K562 (cell line): Measurements from ENCODE around the gene LRRC4C. TPM values are rescaled to one million over a fixed set of nuclear protein-coding genes. Genes with fewer than 3 reads are reported as not detected.

Experiments
- ATAC-seq: fragments of 200-7000 bp; cut with Tn5 transposase; 3 replicates; pipeline ENCODE4 v1.9.1; 2020; ENCODE audit warnings: moderate library complexity
- BruUV-seq: library from RNA; stranded (reverse); fragments of 400-500 nt; replicated peaks from 2 replicates; lab custom pipeline; 2021; lab: Mats Ljungman, UMichigan
- CTCF ChIA-PET: fragments of 300-600 bp; formaldehyde crosslinking; extraction: SDS; loops from one replicate; lab custom pipeline; 2021; ENCODE audit warnings: low intra/inter-chr PET ratio; lab: Yijun Ruan, JAX
- POLR2A ChIA-PET: fragments of 300-600, 350-650 bp; sonication (Branson Sonifier 250); formaldehyde crosslinking; extraction: SDS; loops from one replicate; lab custom pipeline; 2021; ENCODE audit warnings: antibody characterized with exemption, inconsistent platforms; lab: Yijun Ruan, JAX
- DNase-seq, 4 experiments: peaks; one replicate each; pipeline versions ENCODE4 v3.0.0 to v3.0.0-alpha.2; 2011 to 2018; ENCODE audit warnings: low spot score in 3 of 4, mixed read lengths in 3 of 4; ENCODE audit errors: extremely low read depth in 1 of 4
- FAIRE-seq: peaks from 2 replicates; lab custom pipeline; 2011; peaks lifted over from hg19 to GRCh38; lab: Jason Lieb, UNC
- H2AFZ ChIP-seq: 2 replicates; pipeline ENCODE4 v1.6.0; 2011; ENCODE audit warnings: low read depth, low read length, control low read depth, inconsistent platforms
- H3K27ac ChIP-seq: fragments of 200-600 bp; 3 replicates; pipeline ENCODE4 v1.8.0; 2011; ENCODE audit warnings: low read depth, mild to moderate bottlenecking, control low read depth, inconsistent platforms, low read length, moderate library complexity, mixed read lengths; ENCODE audit errors: extremely low read depth
- H3K27me3 ChIP-seq, 2 experiments: fragments of 300-600 bp in 1 of 2; 2 replicates in 1 of 2; 3 replicates in 1 of 2; pipeline versions ENCODE4 v1.6.0 to v1.8.0; 2011; ENCODE audit warnings: inconsistent platforms in 2 of 2, low read length in 2 of 2, mild to moderate bottlenecking in 1 of 2, mixed read lengths in 1 of 2, moderate library complexity in 1 of 2; ENCODE audit not compliant: control insufficient read depth in 2 of 2, insufficient read depth in 2 of 2
- H3K36me3 ChIP-seq: fragments of 300-600 bp; 3 replicates; pipeline ENCODE4 v1.8.0; 2011; ENCODE audit warnings: mild to moderate bottlenecking, low read length, inconsistent platforms; ENCODE audit not compliant: control insufficient read depth, insufficient read depth
- H3K4me1 ChIP-seq, 2 experiments: fragments of 200-600 bp in 1 of 2; replicated peaks in 1 of 2; 2 replicates in 1 of 2; 3 replicates in 1 of 2; pipeline versions ENCODE4 v1.5.1 to v1.8.0; 2011; ENCODE audit warnings: inconsistent platforms in 2 of 2, low read length in 2 of 2, mild to moderate bottlenecking in 1 of 2, mixed read lengths in 1 of 2, moderate library complexity in 1 of 2; ENCODE audit not compliant: control insufficient read depth in 2 of 2, insufficient read depth in 2 of 2
- H3K4me2 ChIP-seq: 2 replicates; pipeline ENCODE4 v1.6.1; 2011; ENCODE audit warnings: low read length, control low read depth, inconsistent platforms, mixed read lengths; ENCODE audit not compliant: insufficient read depth
- H3K4me3 ChIP-seq: fragments of 200-600 bp; sonication (generic), shearing (Covaris generic); 2 replicates; pipeline ENCODE4 v1.5.1; 2016; ENCODE audit warnings: control low read depth, inconsistent platforms
- H3K79me2 ChIP-seq: fragments of 200-600 bp; 3 replicates; pipeline ENCODE4 v1.8.0; 2011; ENCODE audit warnings: low read length, inconsistent platforms; ENCODE audit not compliant: control insufficient read depth, insufficient read depth
- H3K9ac ChIP-seq, 2 experiments: 2 replicates each; pipeline versions ENCODE4 v1.6.0 to v1.6.1; 2011; ENCODE audit warnings: low read depth in 2 of 2, low read length in 2 of 2, control low read depth in 1 of 2, inconsistent platforms in 1 of 2, mild to moderate bottlenecking in 1 of 2, mixed read lengths in 1 of 2; ENCODE audit not compliant: insufficient read depth in 1 of 2
- H3K9me1 ChIP-seq: one replicate; pipeline ENCODE4 v1.6.0; 2011; ENCODE audit warnings: inconsistent platforms, mild to moderate bottlenecking, low read length, moderate library complexity; ENCODE audit not compliant: control insufficient read depth, insufficient read depth
- H3K9me3 ChIP-seq: replicated peaks from 2 replicates; pipeline ENCODE4 v1.5.1; 2011; ENCODE audit warnings: low read depth, low read length, inconsistent platforms; ENCODE audit not compliant: control insufficient read depth, insufficient read depth
- H4K20me1 ChIP-seq: replicated peaks from 2 replicates; pipeline ENCODE4 v1.6.1; 2011; ENCODE audit warnings: low read length, inconsistent platforms, mixed read lengths; ENCODE audit not compliant: control insufficient read depth, insufficient read depth
- ARID2 ChIP-seq: fragments of 450-650 bp; IDR thresholded peaks from 2 replicates; pipeline ENCODE4 v1.6.1; 2017; ENCODE audit warnings: antibody characterized with exemption, mild to moderate bottlenecking
- CREBBP ChIP-seq: IDR thresholded peaks from one replicate; pipeline ENCODE4 v1.6.1; 2012; ENCODE audit warnings: low read depth, mild to moderate bottlenecking, control low read depth, inconsistent platforms, low read length
- FOXA3 ChIP-seq, 2 experiments: fragments of 450-650 bp in 1 of 2; sonication (generic) in 1 of 2; formaldehyde crosslinking; IDR thresholded peaks in 1 of 2; conservative IDR thresholded peaks in 1 of 2; 2 replicates each; pipeline versions ENCODE4 v1.4.0 to v1.8.0; 2020 to 2022; ENCODE audit warnings: mild to moderate bottlenecking in 2 of 2, missing genetic modification reagents in 1 of 2
- GTF2F1 ChIP-seq: IDR thresholded peaks from 2 replicates; pipeline ENCODE4 v1.6.1; 2011; ENCODE audit warnings: low read depth, low read length, improper control_type of control experiment
- NONO ChIP-seq, 2 experiments: fragments of 200-400 bp in 1 of 2; fragments of 450-650 bp in 1 of 2; formaldehyde crosslinking in 1 of 2; IDR thresholded peaks; 2 replicates each; pipeline ENCODE4 v1.6.1; 2017; ENCODE audit warnings: low read depth in 2 of 2, mild to moderate bottlenecking in 2 of 2, moderate library complexity in 2 of 2, low read length in 1 of 2
- ZC3H4 ChIP-seq: sonication (generic); formaldehyde crosslinking; IDR thresholded peaks from 2 replicates; pipeline ENCODE4 v1.9.0; 2021; ENCODE audit warnings: missing genetic modification reagents, borderline replicate concordance
- WGBS: fragments of 100-300 bp; shearing (Covaris generic); methylation state at CpG from one replicate; pipeline ENCODE4 v1.1.6; 2016; ENCODE audit warnings: low coverage, mixed read lengths; ENCODE audit not compliant: insufficient coverage; ENCODE audit errors: missing lambda C conversion rate; 5-methylcytosine and 5-hydroxymethylcytosine counted together
- in situ Hi-C: fragments of 300-500 bp; cut with MboI; formaldehyde crosslinking; loops from 4 replicates; pipeline ENCODE4 v1.15.0; 2018; ENCODE audit warnings: inconsistent platforms, mixed read lengths
- intact Hi-C: fragments of 100-400 bp; cut with micrococcal nuclease; formaldehyde crosslinking; loops from 2 replicates; pipeline ENCODE4 v1.14.2; 2022
- polyA plus RNA-seq, 8 experiments: library from polyadenylated mRNA; depleted of rRNA in 4 of 8; stranded (reverse) in 5 of 8; unstranded in 3 of 8; fragments of >200 nt; fragmentation: Nextera tagmentation in 2 of 8; fragmentation: Illumina TruSeq in 1 of 8; extraction: Ambion mirVana in 2 of 8; extraction: Trizol in 1 of 8; gene quantifications; 2 replicates each; pipeline versions ENCODE4 v1.2.1 to v1.2.3, GENCODE V29; 2011 to 2014; ENCODE audit warnings: inconsistent platforms in 1 of 8, missing spikeins in 1 of 8
- total RNA-seq, 7 experiments: library from RNA; depleted of rRNA in 6 of 7; stranded (reverse); fragments of >200 nt in 6 of 7; fragmentation: Illumina TruSeq in 2 of 7; extraction: Trizol in 2 of 7; gene quantifications; 2 replicates each; pipeline versions ENCODE4 v1.2.1 to v1.2.3, GENCODE V29; 2011 to 2021; ENCODE audit warnings: low replicate concordance in 1 of 7
- TF ChIP-seq, protein P1 (sequence below): fragments of 250-450 bp; sonication (Bioruptor Pico); IDR thresholded peaks from 2 replicates; pipeline ENCODE4 v1.4.0; 2020; ENCODE audit warnings: mild to moderate bottlenecking
- TF ChIP-seq, protein P2 (sequence below): fragments of 450-650 bp; formaldehyde crosslinking; IDR thresholded peaks from 2 replicates; pipeline ENCODE4 v1.4.0; 2020; ENCODE audit warnings: mild to moderate bottlenecking, moderate library complexity
- TF ChIP-seq, protein P3 (sequence below): IDR thresholded peaks from 2 replicates; pipeline ENCODE4 v1.6.1; 2011; ENCODE audit not compliant: insufficient read length; ENCODE audit errors: extremely low read depth
- TF ChIP-seq, protein P4 (sequence below), 2 experiments: IDR thresholded peaks in 1 of 2; conservative IDR thresholded peaks in 1 of 2; 2 replicates each; pipeline ENCODE4 v1.6.1; 2016; ENCODE audit warnings: low read depth in 2 of 2, mild to moderate bottlenecking in 1 of 2, missing compliant biosample characterization in 1 of 2, missing genetic modification characterization in 1 of 2, moderate library complexity in 1 of 2

Gene LRRC4C
- total and polyA plus RNA-seq, 9 of the 15 experiments (the other 6 are each of a cell fraction or from before 2014, with no cell fraction given): not detected

DNA sequence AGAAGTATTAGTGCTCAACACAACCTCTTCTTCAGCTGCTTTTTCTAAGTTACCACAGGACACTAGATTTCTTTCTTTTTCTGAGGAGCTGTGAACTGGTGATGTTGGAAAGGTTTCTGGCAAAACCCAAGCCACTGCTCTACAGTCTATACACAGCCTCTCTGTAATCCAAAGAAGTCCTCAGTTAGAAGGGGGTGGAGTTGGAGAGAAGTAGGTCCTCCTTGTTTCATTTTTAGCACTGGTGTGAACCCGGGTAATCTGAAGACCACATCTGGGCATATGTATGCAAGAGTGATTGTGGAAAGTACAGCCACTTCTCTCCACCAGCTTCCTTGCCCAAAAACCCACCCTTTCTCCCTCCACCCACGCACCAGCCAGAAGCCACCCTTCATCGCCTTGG lies 1168.1 kb downstream of the LRRC4C start:
- Histone ChIP-seq H3K9me3 (no peaks in the 10 kb centered on the region), H3K4me2 (no peak overlapping the region), H3K27ac (no peak overlapping the region), H3K36me3 (no peaks in the 10 kb centered on the region), H3K79me2 (no peaks in the 10 kb centered on the region), H4K20me1 (no peaks in the 10 kb centered on the region), H3K9ac (no peak overlapping the region), H3K27me3 (no peaks in the 10 kb centered on the region), H3K9me1 (no peaks in the 10 kb centered on the region), H3K4me1 (no peaks in the 10 kb centered on the region), H2AFZ (no peak overlapping the region), H3K4me3 (no peak overlapping the region)
- ChIA-PET CTCF (no interaction called here), POLR2A (interaction anchor here (0.6 kb wide), 1 partner anchor 1195 kb away, joined by 3 read pairs; no protein-coding TSS in a partner anchor)
- no TSS peak for BruUV-seq
- intact Hi-C loops (no loop called here), in situ Hi-C loops (no loop called here)
- 3% methylated on average over 3 of the region's 3 CpGs for WGBS
- DNase-seq (no peak), ATAC-seq (no peak), FAIRE-seq (no peak)
- TF ChIP-seq CREBBP (no peak), GTF2F1 (no peak), ZC3H4 (CRISPR knock-in tag) (no peak), ARID2 (no peak), NONO (IDR thresholded peaks at IDR 0.05; ENCODE audit: low read depth in 2 of 2, low read length in 1 of 2) (no peak), FOXA3 (CRISPR knock-in tag; conservative IDR thresholded peaks at IDR 0.05 in 1 of 2, IDR thresholded peaks at IDR 0.05 in 1 of 2) (no peak)
- TF ChIP-seq, protein P1, sequence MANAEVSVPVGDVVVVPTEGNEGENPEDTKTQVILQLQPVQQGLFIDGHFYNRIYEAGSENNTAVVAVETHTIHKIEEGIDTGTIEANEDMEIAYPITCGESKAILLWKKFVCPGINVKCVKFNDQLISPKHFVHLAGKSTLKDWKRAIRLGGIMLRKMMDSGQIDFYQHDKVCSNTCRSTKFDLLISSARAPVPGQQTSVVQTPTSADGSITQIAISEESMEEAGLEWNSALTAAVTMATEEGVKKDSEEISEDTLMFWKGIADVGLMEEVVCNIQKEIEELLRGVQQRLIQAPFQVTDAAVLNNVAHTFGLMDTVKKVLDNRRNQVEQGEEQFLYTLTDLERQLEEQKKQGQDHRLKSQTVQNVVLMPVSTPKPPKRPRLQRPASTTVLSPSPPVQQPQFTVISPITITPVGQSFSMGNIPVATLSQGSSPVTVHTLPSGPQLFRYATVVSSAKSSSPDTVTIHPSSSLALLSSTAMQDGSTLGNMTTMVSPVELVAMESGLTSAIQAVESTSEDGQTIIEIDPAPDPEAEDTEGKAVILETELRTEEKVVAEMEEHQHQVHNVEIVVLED (CRISPR knock-in tag): no peak
- TF ChIP-seq, protein P2, sequence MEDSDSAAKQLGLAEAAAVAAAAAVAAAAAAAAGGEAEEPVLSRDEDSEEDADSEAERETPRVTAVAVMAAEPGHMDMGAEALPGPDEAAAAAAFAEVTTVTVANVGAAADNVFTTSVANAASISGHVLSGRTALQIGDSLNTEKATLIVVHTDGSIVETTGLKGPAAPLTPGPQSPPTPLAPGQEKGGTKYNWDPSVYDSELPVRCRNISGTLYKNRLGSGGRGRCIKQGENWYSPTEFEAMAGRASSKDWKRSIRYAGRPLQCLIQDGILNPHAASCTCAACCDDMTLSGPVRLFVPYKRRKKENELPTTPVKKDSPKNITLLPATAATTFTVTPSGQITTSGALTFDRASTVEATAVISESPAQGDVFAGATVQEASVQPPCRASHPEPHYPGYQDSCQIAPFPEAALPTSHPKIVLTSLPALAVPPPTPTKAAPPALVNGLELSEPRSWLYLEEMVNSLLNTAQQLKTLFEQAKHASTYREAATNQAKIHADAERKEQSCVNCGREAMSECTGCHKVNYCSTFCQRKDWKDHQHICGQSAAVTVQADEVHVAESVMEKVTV (CRISPR knock-in tag): no peak
- TF ChIP-seq, protein P3, sequence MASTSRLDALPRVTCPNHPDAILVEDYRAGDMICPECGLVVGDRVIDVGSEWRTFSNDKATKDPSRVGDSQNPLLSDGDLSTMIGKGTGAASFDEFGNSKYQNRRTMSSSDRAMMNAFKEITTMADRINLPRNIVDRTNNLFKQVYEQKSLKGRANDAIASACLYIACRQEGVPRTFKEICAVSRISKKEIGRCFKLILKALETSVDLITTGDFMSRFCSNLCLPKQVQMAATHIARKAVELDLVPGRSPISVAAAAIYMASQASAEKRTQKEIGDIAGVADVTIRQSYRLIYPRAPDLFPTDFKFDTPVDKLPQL: no peak
- TF ChIP-seq, protein P4, sequence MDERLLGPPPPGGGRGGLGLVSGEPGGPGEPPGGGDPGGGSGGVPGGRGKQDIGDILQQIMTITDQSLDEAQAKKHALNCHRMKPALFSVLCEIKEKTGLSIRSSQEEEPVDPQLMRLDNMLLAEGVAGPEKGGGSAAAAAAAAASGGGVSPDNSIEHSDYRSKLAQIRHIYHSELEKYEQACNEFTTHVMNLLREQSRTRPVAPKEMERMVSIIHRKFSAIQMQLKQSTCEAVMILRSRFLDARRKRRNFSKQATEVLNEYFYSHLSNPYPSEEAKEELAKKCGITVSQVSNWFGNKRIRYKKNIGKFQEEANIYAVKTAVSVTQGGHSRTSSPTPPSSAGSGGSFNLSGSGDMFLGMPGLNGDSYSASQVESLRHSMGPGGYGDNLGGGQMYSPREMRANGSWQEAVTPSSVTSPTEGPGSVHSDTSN (CRISPR knock-in tag; IDR thresholded peaks at IDR 0.05; ENCODE audit: low read depth): no peak
- TF ChIP-seq, protein P4 (tag; conservative IDR thresholded peaks at IDR 0.05; ENCODE audit: low read depth): no peak
